Measurements from ENCODE around the gene JMJD8.

The JMJD8 gene

DNA sequence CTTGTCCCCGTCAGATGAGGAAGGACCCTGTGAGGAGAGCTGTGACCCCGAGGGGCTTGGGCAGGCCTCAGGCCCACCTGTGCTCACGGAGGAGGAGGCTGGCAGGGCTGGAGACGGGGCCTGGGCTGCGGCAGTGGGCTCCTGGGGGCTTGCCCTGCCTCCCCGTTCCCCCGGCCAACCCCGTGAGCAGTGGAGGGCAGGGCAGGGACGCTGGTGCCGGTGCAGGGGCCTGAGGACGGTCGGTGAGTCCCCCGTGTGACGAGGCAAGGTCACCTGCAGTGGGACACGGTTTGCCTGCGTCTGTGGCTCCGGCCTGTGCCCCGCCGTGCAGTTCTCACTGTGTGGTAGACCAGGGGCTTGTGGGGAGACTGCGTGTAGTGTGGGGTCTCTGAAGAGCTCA, 24.5 kb downstream of the JMJD8 start:
- no peak for DNase-seq

DNA sequence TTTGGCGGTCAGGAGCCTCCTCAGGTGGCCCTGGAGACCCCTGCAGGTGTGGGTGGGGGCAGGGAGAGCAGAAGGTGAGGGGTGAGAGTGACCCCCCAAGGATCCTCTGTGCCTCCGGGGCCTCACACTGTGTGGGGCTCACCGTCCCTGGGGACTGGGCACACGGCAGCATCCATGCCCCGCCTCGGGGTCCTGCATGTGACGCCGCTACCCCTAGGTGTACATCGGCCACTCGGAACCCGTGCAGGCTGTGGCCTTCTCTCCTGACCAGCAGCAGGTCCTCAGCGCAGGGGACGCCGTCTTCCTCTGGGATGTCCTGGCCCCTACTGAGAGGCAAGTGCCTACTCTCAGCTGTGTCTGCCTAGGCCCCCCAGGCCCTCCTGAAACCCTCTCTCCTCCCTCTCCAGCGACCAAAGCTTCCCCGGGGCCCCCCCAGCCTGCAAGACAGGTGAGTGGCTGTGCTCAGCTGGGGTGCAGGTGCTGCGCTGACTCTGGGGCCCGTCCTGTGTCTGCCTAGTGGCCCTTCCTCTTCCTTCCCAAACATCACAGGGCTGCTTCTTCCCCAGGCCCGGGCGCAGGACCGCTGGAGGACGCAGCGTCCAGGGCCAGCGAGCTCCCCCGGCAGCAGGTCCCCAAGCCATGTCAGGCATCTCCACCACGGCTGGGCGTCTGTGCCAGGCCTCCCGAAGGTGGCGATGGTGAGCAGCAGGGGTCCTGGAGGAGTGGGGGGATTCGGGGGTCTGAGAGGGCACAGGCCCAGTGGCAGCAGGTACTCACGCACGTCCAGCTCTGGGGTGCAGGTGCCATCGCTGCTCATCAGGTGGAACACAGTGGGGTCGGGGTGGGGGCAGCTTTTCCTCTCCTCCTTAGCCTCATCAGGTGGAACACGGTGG, 25.2 kb downstream of the JMJD8 start:
- DNase-seq: no peak

DNA sequence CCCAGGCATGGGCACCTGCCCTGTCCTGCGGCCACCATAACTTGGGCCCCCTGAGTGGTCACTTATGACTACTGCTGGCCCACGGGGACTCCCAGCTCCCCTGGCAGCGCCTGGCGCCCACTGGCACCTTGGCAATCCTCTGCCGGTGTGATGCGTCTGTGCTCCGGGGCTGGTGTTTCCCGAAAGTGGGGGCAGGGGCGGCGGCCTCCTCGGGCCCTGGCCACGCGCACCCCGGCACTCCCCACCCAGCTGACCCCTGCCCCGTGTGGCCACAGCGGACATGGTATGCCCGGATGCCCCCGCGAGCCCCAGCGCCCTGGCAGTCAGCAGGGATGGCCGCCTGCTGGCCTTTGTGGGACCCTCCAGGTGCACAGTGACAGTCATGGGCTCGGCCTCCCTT, 26.6 kb downstream of the JMJD8 start:
- DNase-seq: no peak

DNA sequence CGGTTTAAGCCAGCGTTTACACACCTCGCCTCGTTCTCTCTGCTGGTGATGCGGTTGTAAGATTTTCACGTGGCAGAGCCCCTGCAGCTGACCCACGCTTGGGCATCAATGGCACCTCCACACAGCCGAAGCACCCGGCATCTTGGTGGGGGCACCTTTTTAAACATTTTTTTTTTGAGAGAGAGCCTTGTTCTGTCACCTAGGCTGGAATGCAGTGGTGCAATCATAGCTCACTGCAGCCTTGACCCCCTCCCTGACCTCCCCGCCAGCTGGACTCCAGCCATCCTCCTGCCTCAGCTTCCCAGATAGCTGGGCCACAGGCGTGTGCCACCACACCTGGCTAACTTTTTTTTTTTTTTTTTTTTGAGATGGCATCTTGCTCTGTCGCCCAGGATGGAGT, 30.1 kb downstream of the JMJD8 start:
- DNase-seq: no peak

DNA sequence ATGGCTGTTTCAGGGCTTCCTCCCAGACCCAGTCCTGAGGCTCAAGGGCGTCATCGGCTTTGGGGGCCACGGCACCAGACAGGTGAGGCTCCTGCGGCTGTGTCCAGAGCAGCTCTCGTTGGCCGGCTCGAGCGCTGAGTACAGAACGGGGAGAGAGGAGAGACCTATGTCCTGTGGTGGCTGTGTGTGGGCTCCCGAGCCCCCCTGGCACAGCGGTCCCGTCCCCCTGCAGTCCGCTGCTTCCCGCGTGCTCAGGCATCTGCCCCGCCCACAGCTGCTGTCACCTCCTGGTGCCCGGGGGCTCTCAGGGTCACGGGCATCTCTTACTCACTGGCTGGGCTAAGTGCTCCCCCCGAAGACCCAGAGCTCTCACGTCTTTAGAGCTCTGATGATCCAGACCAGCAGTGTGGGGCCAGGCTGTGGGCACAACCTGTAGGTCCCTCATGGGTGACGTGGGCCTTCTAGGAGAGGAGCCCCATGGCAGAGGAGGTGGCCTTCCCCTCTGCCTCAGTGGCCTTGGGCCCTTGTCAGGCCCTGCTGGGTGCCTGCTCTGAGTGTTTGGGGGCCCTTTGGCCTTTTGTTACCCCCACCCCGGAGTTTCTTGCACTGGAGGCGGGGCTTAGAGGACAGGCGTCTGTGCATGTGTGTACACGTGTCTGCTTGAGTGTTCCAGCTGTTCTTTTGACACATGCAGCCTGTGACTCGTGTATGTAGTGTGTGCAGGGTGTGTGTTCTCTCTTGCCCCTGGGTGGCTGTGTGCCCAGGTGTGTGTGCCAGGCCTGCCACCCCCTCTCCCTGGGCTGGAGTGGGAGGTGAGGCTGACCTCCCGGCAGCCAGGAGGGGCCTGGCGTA, 31.5 kb downstream of the JMJD8 start:
- DNase-seq: no peak

DNA sequence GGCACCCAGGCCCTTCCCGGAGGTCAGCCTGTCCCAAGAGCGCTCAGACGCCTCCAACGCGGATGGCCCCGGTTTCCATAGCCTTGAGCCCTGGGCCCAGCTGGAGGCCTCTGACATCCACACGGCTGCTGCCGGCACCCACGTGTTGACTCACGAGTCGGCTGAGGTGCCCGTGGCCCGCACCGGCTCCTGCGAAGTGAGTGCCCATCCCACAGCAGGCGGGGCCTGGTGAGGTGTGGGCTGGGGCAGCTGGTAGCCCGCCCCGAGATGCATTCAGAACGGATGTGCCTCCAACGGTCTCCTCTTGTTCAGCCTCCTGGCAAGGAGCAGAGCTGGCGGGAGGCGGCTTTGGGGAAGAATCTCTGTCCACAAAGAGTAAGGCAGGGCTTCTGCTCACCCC, 32.3 kb downstream of the JMJD8 start:
- DNase-seq: no peak

DNA sequence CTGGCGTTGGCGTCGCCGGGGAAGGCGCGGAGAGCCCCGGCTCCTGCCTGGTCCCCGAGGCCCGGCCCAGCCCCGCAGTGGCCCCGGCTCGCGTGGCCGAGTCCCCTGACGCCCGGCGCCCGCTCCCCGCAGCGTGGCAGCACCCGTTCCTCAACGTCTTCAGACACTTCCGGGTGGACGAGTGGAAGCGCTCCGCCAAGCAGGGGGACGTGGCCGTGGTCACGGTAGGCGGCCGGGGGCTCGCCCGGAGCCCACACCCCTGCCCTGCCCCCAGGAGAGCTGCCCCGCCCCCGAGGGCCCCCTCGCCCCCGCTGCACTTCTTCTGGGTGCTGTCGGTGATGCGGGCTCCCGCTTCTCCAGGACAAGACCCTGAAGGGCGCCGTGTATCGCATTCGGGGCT, 34.5 kb downstream of the JMJD8 start:
- no peak for DNase-seq

DNA sequence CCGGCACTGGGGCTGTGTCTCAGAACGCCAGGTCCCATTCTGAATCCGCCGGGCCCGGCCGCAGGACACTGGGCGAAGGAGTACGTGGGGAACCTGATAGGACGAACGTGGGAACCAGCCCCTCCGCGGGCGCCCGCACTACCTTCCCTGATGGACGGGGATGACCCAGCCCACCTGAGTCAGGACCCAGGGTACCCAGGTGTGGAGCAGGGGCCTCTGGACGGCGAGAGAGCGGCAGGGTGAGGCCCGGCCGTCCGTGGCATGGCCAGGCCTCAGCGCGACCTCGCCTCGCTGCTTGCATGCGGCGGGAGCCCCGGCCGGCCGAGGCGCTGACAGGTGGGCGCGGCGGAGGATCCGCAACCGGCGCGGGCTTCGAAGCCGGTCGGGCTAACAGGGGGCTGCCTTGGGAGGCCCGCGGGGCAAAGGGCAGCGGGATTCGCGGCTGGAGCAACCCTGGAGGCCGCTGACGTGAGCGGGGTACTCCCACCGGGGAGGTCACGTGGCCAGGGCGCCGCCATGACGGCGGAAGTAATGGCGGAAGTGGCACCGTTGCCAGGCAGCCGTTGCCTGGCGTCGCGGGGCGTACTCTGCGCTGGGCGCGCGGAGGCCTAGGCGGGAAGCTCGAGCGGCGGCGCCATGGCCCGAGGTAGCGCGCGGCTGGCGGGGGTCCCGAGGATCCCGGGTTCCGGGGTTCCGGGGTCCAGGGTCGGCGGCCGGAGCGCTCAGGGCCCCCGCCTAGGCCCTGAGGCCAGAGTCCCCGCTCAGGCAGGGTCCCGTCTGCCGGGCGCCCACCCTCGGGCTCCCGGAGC, 35.1 kb downstream of the JMJD8 start, which contains the start of gene WDR90:
Gene WDR90 (plus strand): TSS at position 585 of the 809 bp plus-strand sequence. CDS start 52 bp downstream, at position 637.
- DNase-seq: peak; percentile 85 to 94 (median 91)

DNA sequence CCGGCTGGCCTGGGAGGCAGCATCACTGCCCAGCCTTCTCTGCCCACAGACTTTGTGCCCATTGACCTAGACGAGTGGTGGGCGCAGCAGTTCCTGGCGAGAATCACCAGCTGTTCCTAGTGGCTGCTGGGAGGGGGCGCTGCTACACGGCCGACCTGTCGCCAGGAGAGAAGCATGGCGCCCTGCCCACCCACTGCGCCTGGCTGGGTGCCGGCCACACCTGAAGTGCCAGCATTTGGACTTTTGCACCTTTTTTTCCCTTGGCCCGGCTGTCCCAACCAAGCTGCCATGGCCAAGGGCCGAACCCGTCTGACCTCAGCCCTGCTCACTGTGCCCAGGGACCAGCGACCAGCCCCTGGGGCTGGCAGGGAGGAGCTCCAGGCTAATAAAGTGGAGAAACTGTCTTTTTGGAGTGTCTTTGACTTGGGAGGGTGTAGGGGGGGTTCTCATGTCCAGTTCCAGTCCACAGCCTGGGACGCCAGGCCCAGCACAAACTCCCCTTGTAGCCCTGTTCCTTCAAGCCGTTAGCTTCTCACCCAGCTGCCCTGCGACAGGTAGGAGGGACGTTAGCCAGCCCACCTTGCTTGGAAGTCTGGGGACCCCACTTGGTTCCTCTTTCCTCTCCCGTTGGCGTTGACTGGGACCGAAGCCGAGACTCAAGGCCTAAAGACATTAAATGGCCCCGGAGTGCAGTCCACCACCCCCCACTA, 35.9 kb downstream of the JMJD8 start:
- DNase-seq: peak in 2 of 5 donors; percentile 29 to 30

DNA sequence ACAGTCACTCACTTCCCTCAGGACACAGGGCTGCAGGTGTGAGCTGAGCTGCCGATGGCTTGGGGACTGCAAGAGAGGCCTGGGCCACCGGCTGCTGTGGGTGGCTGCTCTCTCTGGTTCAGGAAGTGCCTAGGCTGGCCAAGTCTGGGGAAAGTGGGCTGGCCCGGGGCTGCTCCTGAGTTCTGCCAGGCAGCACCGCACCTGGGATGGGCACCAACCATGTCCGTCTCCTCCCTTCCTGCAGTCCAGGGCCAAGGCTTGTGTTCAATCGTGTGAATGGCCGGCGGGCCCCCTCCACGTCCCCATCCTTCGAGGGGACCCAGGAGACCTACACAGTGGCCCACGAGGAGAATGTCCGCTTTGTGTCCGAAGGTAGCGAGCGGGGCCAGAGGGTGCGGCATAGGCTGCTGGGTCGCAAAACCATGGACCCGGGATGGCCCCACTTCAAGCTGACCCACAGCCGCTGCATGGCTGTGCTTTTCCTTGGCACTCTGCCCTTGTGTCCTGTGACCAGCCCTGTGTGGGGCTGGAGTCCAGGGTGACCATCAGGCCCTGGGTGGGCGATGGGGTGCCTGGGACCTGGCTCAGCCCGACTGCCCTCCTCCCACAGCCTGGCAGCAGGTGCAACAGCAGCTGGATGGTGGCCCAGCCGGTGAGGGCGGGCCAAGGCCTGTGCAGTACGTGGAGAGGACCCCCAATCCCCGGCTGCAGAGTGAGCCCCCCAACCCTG, 36.8 kb downstream of the JMJD8 start:
- DNase-seq: no peak

DNA sequence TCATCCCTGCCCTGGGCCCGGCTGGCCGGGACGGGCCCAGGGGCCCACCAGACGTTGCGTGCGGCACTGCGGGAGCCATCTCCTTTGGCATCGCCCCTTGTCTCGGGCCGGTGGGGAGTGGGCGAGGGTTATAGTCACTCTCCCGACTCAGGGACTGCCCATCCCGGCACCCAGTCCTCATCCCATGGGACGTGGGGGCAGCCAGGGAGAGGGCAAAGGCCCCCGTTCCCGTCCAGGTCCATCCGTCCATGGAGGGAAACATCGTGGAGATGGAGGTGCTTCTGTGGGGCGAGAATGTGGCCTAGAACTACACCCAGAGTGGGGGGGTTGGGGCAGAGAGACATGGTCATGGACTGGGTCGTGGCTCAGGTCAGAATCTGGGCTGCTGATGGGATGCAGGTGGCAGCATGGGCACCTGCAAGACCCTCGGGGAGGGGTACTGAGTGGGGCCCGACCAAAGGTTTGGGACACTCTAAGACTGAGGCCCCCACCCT, 37.4 kb downstream of the JMJD8 start:
- no peak for DNase-seq

DNA sequence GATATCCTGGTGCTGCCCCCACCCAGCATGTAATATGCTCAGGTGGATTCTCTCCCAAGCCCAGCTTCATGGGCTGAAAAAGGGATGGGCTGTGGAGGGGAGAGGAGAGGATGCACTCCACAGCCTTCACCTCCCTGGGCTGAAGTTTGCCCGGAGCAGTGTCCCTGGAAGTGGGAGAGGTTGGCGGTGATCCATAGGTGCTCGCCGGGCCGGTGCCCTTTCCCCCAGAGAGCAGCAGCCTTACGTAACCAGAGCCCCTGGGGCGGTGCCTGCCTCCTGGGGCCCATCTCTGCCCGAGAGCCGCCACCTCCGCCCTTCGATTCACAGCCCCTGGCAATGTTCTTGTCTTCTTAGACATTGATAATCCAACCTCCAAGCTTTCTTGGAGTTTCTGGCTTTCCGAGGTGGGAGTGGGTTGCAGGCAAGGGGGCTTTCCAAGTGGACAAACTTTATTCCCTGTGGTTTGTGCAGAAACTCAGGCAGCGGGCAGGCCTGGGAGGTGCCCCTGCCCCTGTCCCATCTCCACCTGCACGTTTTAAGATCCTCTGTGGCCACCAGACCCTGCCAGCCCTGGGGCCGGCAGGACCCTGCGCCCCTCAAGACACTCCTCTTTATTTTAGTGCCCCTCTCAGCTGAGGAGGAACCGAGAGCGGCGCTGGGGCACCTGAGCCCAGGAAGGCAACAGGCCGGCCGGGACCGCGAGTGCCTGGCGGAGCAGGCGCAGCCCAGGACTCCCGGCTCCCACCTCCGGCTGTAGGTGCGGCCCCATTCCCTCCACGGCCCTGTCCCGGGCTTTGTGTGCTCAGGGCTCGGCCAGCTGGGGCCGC, 38.1 kb downstream of the JMJD8 start:
- DNase-seq: no peak

DNA sequence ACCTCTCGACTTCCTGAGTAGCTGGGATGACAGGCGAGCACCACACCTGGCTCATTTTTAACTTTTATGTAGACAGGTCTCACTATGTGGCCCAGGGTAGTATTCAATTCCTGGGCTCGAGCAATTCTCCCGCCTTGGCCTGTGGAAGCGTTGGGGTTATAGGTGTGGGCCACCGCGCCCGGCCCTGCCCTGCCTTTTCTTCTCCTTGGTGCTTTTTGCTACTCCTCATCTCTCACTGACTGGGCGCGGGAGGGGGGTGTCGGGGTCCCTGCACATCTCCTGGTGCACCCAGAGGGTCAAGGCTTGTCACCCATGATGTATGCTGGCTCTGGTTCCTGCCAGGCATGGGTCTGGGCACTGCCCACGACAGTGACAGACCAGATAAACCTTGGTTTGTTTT, 39.6 kb downstream of the JMJD8 start:
- no peak for DNase-seq

DNA sequence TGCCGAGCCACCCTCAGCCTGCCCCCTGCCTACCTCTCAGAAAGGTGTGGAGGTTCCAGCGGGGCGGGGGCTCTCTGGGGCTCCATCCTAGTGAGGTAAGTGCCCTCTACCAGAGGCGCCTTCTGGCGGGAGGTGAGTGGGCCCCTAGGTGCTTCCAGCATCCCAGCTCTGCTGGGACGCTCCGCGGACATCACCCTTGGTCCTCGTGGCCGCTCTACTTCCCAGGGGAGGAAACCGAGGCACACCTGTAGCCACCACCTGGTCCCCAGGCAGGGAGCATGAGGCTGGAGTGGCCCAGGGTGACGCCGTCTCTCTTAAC, 41.1 kb downstream of the JMJD8 start:
- no peak for DNase-seq

DNA sequence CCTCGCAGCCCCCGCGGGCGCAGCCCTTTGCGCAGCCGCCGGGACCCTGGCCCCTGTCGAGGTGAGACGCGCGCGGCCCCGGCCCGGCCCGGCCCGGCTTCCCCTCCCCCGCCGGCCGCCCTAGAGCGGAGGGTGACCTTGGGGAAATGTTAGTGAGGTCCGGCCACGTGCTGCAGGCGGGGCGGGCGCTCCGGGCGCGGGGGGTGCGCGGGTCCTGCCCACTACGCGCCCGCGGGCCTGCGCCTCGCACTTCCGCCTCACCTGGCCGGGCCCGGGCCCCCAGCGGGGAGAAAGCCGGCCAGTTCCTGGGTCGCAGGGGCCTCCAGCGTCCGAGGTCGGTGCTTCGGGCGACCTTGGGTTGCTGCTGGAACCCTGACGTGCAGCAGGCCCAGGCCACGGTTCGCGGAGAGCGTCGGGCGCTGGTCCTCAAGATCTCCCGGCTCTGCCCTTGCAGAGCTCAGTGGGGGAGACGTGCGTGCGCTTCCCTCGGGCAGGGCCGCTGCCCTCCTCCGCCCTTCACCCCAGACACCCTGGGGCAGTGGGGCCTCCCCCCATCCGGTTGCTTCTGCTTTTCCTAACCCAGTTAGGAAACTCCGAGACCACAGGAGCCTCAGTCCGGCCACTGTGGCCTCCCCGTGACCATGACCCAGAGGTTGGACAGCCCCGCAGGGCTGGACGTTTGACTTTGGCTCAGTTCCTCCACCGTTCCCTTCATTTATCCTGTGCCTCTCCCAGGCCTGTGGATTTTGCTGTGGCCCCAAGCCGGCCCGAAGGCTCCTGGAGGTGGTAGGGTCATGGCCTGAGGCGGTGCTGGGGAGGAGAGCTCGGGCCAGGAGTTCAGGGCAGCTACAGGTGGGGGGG, 41.7 kb downstream of the JMJD8 start:
- DNase-seq: peak in 1 of 5 donors; percentile 28

DNA sequence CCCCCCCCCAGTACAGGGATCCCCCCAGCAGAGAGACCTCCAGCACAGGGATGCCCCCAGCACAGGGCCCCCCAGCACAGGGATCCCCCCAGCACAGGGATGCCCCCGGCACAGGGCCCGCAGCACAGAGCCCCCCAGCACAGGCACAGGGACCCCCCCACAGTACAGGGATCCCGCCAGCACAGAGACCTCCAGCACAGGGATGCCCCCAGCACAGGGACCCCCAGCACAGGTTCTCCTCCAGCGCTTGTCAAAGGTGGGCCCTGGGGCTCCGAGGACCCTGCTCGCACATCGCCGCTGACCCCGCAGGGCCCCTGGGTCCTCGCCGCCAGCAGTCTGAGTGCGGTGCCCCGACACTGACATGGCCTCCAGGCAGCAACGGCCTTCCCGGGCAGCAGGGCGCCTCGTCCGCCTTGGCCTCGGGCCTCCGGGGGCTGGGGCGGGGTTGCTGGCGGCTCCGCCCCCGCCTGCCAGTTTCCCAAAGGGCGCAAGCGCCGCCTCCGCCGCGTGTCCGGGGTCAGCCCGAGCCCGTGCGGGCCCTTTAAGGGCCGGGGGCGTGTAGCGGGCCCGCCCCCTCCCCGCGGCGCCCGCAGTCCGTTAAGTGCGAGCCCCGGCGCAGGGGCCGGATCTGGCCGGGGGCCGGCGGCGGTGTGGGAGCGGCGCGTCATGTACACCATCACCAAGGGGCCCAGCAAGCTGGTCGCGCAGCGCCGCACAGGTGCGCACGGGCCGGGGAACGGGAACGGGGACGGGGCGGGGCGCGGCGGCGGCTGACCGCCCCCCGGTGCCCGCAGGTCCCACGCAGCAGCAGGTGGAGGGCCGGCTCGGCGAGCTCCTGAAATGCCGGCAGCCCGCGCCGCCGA, 42.6 kb downstream of the JMJD8 start, which contains the start of gene MCRIP2:
Gene MCRIP2 (plus strand): TSS at position 503 of the 863 bp plus-strand sequence. CDS start 164 bp downstream, at position 667.
- peak; percentile 30 to 75 (median 43) for DNase-seq

DNA sequence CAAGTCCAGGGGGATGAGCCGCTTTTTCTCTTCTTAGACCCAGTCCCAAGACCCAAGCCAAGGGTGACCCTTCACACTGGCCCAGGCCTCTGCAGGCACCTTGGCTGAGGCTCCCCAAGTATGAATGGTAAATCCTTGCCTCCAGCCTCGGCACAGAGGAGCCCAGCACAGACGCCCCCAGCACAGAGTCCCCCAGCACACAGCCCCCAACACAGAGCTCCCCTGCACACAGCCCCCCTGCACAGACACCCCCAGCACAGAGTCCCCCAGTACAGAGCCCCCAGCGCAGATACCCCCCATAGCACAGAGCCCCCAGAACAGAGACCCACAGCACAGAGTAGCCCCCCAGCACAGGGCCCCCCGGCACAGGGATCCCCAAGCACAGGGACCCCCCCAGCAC, 43.5 kb downstream of the JMJD8 start:
- DNase-seq: no peak

DNA sequence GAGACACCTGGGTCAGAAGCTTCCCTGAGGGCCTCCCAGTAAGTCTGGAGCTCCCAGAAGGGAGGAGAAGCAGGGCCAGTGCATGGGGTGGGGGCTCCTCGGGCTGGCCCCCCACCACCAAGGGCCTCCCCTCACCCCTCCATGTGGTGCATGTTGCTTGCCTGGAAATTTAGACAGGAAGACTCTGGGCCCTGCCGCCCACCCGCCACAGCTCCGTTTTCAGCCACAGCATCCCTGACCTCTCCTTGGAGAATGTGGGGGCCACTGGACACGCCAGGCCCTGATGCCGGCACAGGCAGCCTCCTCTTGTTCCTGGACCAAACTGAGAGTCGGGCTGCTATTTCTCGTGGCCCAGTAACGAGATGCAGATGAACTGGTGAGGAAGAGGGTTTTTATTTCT, 45.3 kb downstream of the JMJD8 start:
- DNase-seq: no peak
